AG09319 (cell line): ENCODE measurements around the gene ACTN4.

Source experiments
- DNase-seq: peaks from one replicate; pipeline ENCODE4 v3.0.0-alpha.2; 2010; ENCODE audit warnings: low read depth; ENCODE audit errors: extremely low read depth
- CTCF ChIP-seq: IDR thresholded peaks from 2 replicates; pipeline ENCODE4 v1.5.1; 2011; ENCODE audit warnings: low read depth, mild to moderate bottlenecking, inconsistent platforms, low read length, moderate library complexity

The ACTN4 gene

GRCh38 chr19:38695832-38696728 is 48.6 kb downstream of the ACTN4 start:
- TF ChIP-seq CTCF = no peak
- DNase-seq = no peak

- DNase-seq = no peak
- TF ChIP-seq CTCF = no peak
These were observed 49.2 kb downstream of the ACTN4 start for GRCh38 chr19:38696729-38697055.

GRCh38 chr19:38697197-38697596 is 49.7 kb downstream of the ACTN4 start:
- no peak for DNase-seq
- TF ChIP-seq CTCF = no peak

GRCh38 chr19:38697641-38698071 is 50.2 kb downstream of the ACTN4 start:
- DNase-seq = no peak
- TF ChIP-seq CTCF = no peak

GRCh38 chr19:38698225-38699026 is 51.0 kb downstream of the ACTN4 start:
- no peak for TF ChIP-seq CTCF
- no peak for DNase-seq

GRCh38 chr19:38699027-38699346 is 51.5 kb downstream of the ACTN4 start:
- DNase-seq = no peak
- no peak for TF ChIP-seq CTCF
